Effector memory CD8-positive, alpha-beta T cell (primary cell): Measurements from ENCODE around the gene HOXA3.

Experiments used
- ATAC-seq: fragments of 150-1000 bp; cut with Tn5 transposase; replicated peaks from 2 replicates; pipeline ENCODE4 v1.10.0; 2021; ENCODE audit warnings: mild to moderate bottlenecking, moderate library complexity
- DNase-seq, 3 experiments: peaks; one replicate each; pipeline ENCODE4 v3.0.0; 2021
- H3K27ac Mint-ChIP-seq, 2 donors: one replicate each; pipeline ENCODE4 v1.8.0; 2022; ENCODE audit warnings: mild to moderate bottlenecking in 2 of 2, mixed read lengths in 2 of 2, moderate library complexity in 2 of 2
- H3K27me3 Mint-ChIP-seq, 2 donors: one replicate each; pipeline ENCODE4 v1.8.0; 2022; ENCODE audit warnings: mixed read lengths in 2 of 2
- H3K36me3 Mint-ChIP-seq: one replicate; pipeline ENCODE4 v1.8.0; 2022; ENCODE audit warnings: mild to moderate bottlenecking, moderate library complexity, mixed read lengths; ENCODE audit not compliant: insufficient read depth
- H3K4me1 Mint-ChIP-seq, 2 donors: one replicate each; pipeline ENCODE4 v1.8.0; 2022; ENCODE audit warnings: low read depth in 2 of 2, mixed read lengths in 2 of 2
- H3K4me3 Mint-ChIP-seq, 2 donors: one replicate each; pipeline ENCODE4 v1.8.0; 2022; ENCODE audit warnings: mild to moderate bottlenecking in 2 of 2, mixed read lengths in 2 of 2, moderate library complexity in 2 of 2
- H3K9me3 Mint-ChIP-seq, 2 donors: one replicate each; pipeline ENCODE4 v1.8.0; 2022; ENCODE audit warnings: mixed read lengths in 2 of 2
- total RNA-seq, 9 experiments: gene quantifications; one replicate each; lab custom pipeline; 2026; lab: John Stamatoyannopoulos, UW

The HOXA3 gene
- 0 to 0.30 (median 0) reads per million in 9 experiments for total RNA-seq

- H3K27ac Mint-ChIP-seq = peak within 1 kb of the TSS; percentile 44 to 80
- H3K27me3 Mint-ChIP-seq = peaks cover 81 to 99% of the 10 kb centered on the region in 2 donors
Observed at GRCh38 chr7:27151931-27152815, at the start of gene HOXA3. TSS of gene HOXA3 (minus strand) at chr7:27152583. CDS start at chr7:27110640, 41,943 bp downstream.

GRCh38 chr7:27201580-27202017 is 49.2 kb upstream of the HOXA3 start:
- ATAC-seq (no peak), DNase-seq (no peak)
- peak overlapping the region; percentile 76 to 83 for H3K4me3 Mint-ChIP-seq
- peaks cover 46% of the 10 kb centered on the region in 2 donors for H3K4me1 Mint-ChIP-seq
- H3K27ac Mint-ChIP-seq = no peak overlapping the region
- H3K9me3 Mint-ChIP-seq = no peaks in the 10 kb centered on the region
- peaks cover 97 to 100% of the 10 kb centered on the region in 2 donors for H3K27me3 Mint-ChIP-seq
- peaks cover 33% of the 10 kb centered on the region for H3K36me3 Mint-ChIP-seq

More at GRCh38 chr7:27151931-27152815, at the start of gene HOXA3:
- H3K36me3 Mint-ChIP-seq = peaks cover 27% of the 10 kb centered on the region
- H3K4me3 Mint-ChIP-seq = peak within 1 kb of the TSS; percentile 83 to 86
- DNase-seq (no peak), ATAC-seq (no peak)
- no peaks in the 10 kb centered on the region for H3K9me3 Mint-ChIP-seq
- peaks cover 38 to 43% of the 10 kb centered on the region in 2 donors for H3K4me1 Mint-ChIP-seq

GRCh38 chr7:27200761-27201579 is 48.6 kb upstream of the HOXA3 start:
- H3K36me3 Mint-ChIP-seq = peaks cover 33% of the 10 kb centered on the region
- ATAC-seq = no peak
- no peaks in the 10 kb centered on the region for H3K9me3 Mint-ChIP-seq

GRCh38 chr7:27199849-27200760 is 47.7 kb upstream of the HOXA3 start, which contains the start of gene HOXA13:
TSS of gene HOXA13 (minus strand) at chr7:27200091. CDS start at chr7:27200077, 14 bp downstream.
- ATAC-seq = peak; percentile 70
- no peak for DNase-seq
- Mint-ChIP-seq H3K4me3 (peak within 1 kb of the TSS; percentile 76 to 83), H3K27me3 (peaks cover 90 to 100% of the 10 kb centered on the region in 2 donors), H3K4me1 (peaks cover 39 to 41% of the 10 kb centered on the region in 2 donors), H3K27ac (no peak within 1 kb of the TSS), H3K9me3 (no peaks in the 10 kb centered on the region), H3K36me3 (peaks cover 29% of the 10 kb centered on the region)

More at GRCh38 chr7:27200761-27201579, 48.6 kb upstream of the HOXA3 start:
- Mint-ChIP-seq H3K4me1 (peaks cover 45 to 48% of the 10 kb centered on the region in 2 donors), H3K27me3 (peaks cover 97 to 100% of the 10 kb centered on the region in 2 donors), H3K27ac (no peak overlapping the region), H3K4me3 (peak overlapping the region; percentile 76 to 83)
- DNase-seq = no peak

- H3K4me1 Mint-ChIP-seq = peaks cover 35 to 37% of the 10 kb centered on the region in 2 donors
- H3K4me3 Mint-ChIP-seq = peak overlapping the region; percentile 74 to 75
- H3K9me3 Mint-ChIP-seq = no peaks in the 10 kb centered on the region
- no peak overlapping the region for H3K27ac Mint-ChIP-seq
- peaks cover 26% of the 10 kb centered on the region for H3K36me3 Mint-ChIP-seq
- ATAC-seq = peak; percentile 21
- no peak for DNase-seq
- peaks cover 90 to 100% of the 10 kb centered on the region in 2 donors for H3K27me3 Mint-ChIP-seq
Observed at GRCh38 chr7:27198871-27199801, 46.8 kb upstream of the HOXA3 start.

GRCh38 chr7:27198138-27198841 is 45.9 kb upstream of the HOXA3 start:
- H3K27me3 Mint-ChIP-seq = peaks cover 90 to 100% of the 10 kb centered on the region in 2 donors
- H3K36me3 Mint-ChIP-seq = peaks cover 25% of the 10 kb centered on the region
- H3K9me3 Mint-ChIP-seq = no peaks in the 10 kb centered on the region
- peak overlapping the region in 1 of 2 donors; percentile 57 for H3K27ac Mint-ChIP-seq
- DNase-seq (no peak), ATAC-seq (no peak)
- H3K4me1 Mint-ChIP-seq = peaks cover 31 to 37% of the 10 kb centered on the region in 2 donors
- peak overlapping the region; percentile 74 to 75 for H3K4me3 Mint-ChIP-seq

- ATAC-seq = no peak
- H3K27me3 Mint-ChIP-seq = peaks cover 83 to 97% of the 10 kb centered on the region in 2 donors
- DNase-seq = no peak
- no peak overlapping the region for H3K4me3 Mint-ChIP-seq
- peak overlapping the region in 1 of 2 donors; percentile 57 for H3K27ac Mint-ChIP-seq
- peaks cover 31 to 37% of the 10 kb centered on the region in 2 donors for H3K4me1 Mint-ChIP-seq
- H3K36me3 Mint-ChIP-seq = peaks cover 23% of the 10 kb centered on the region
- H3K9me3 Mint-ChIP-seq = no peaks in the 10 kb centered on the region
Observed at GRCh38 chr7:27197137-27198042, 45.0 kb upstream of the HOXA3 start.

GRCh38 chr7:27196287-27196767 is 43.9 kb upstream of the HOXA3 start:
- no peaks in the 10 kb centered on the region for H3K9me3 Mint-ChIP-seq
- peak; percentile 42 for ATAC-seq
- peaks cover 29 to 32% of the 10 kb centered on the region in 2 donors for H3K4me1 Mint-ChIP-seq
- H3K4me3 Mint-ChIP-seq = no peak overlapping the region
- DNase-seq = peak; percentile 80 to 82 (median 80)
- H3K27ac Mint-ChIP-seq = no peak overlapping the region
- peaks cover 27% of the 10 kb centered on the region for H3K36me3 Mint-ChIP-seq
- peaks cover 83 to 97% of the 10 kb centered on the region in 2 donors for H3K27me3 Mint-ChIP-seq

GRCh38 chr7:27194686-27195379 is 42.5 kb upstream of the HOXA3 start:
- peaks cover 83 to 97% of the 10 kb centered on the region in 2 donors for H3K27me3 Mint-ChIP-seq
- DNase-seq = no peak
- no peak overlapping the region for H3K4me3 Mint-ChIP-seq
- H3K4me1 Mint-ChIP-seq = peaks cover 19 to 24% of the 10 kb centered on the region in 2 donors
- H3K9me3 Mint-ChIP-seq = no peaks in the 10 kb centered on the region
- no peak for ATAC-seq
- H3K27ac Mint-ChIP-seq = no peak overlapping the region
- H3K36me3 Mint-ChIP-seq = peaks cover 20% of the 10 kb centered on the region

- Mint-ChIP-seq H3K36me3 (peaks cover 25% of the 10 kb centered on the region), H3K27ac (no peak overlapping the region), H3K4me1 (peaks cover 17 to 29% of the 10 kb centered on the region in 2 donors), H3K27me3 (peaks cover 85 to 97% of the 10 kb centered on the region in 2 donors), H3K4me3 (peak overlapping the region in 1 of 2 donors; percentile 65), H3K9me3 (no peaks in the 10 kb centered on the region)
- no peak for DNase-seq
- ATAC-seq = no peak
Observed at GRCh38 chr7:27194002-27194352, 41.6 kb upstream of the HOXA3 start.
